HEK293T (cell line): Measurements from ENCODE around the gene TMA7.

Experiments used
- CTCF ChIA-PET: fragments of 350-600 bp; formaldehyde crosslinking; extraction: SDS; loops from one replicate; lab custom pipeline; 2021; ENCODE audit warnings: antibody characterized with exemption, inconsistent platforms; lab: Yijun Ruan, JAX
- POLR2A ChIA-PET: fragments of 350-600 bp; formaldehyde crosslinking; extraction: SDS; loops from one replicate; lab custom pipeline; 2020; ENCODE audit warnings: antibody characterized with exemption, inconsistent platforms; lab: Yijun Ruan, JAX
- DNase-seq: peaks from one replicate; pipeline ENCODE4 v3.0.0; 2012; ENCODE audit warnings: mixed read lengths; ENCODE audit errors: extremely low spot score
- ARNT ChIP-seq: fragments of 450-650 bp; IDR thresholded peaks from 2 replicates; pipeline ENCODE4 v1.6.1; 2017; ENCODE audit warnings: mild to moderate bottlenecking
- BHLHE40 ChIP-seq: fragments of 450-650 bp; IDR thresholded peaks from 2 replicates; pipeline ENCODE4 v1.6.1; 2016; ENCODE audit warnings: mild to moderate bottlenecking, moderate library complexity, borderline replicate concordance
- CTBP1 ChIP-seq: fragments of 450-650 bp; IDR thresholded peaks from 2 replicates; pipeline ENCODE4 v1.6.1; 2016; ENCODE audit warnings: borderline replicate concordance
- ELF4 ChIP-seq: fragments of 450-650 bp; IDR thresholded peaks from 2 replicates; pipeline ENCODE4 v1.6.1; 2017; ENCODE audit warnings: antibody characterized with exemption
- FOXA1 ChIP-seq: fragments of 450-650 bp; IDR thresholded peaks from 2 replicates; pipeline ENCODE4 v1.6.1; 2016; ENCODE audit warnings: mild to moderate bottlenecking
- FOXK2 ChIP-seq: fragments of 450-650 bp; IDR thresholded peaks from 2 replicates; pipeline ENCODE4 v1.6.1; 2016; ENCODE audit warnings: mild to moderate bottlenecking
- FOXM1 ChIP-seq: fragments of 450-650 bp; IDR thresholded peaks from 2 replicates; pipeline ENCODE4 v1.6.1; 2017; ENCODE audit warnings: mild to moderate bottlenecking, borderline replicate concordance
- HDGF ChIP-seq: fragments of 450-650 bp; IDR thresholded peaks from 2 replicates; pipeline ENCODE4 v1.6.1; 2017; ENCODE audit warnings: antibody characterized with exemption, borderline replicate concordance
- L3MBTL2 ChIP-seq: fragments of 450-650 bp; conservative IDR thresholded peaks from 2 replicates; pipeline ENCODE4 v1.6.1; 2016; ENCODE audit warnings: mild to moderate bottlenecking
- LEF1 ChIP-seq: fragments of 450-650 bp; IDR thresholded peaks from 2 replicates; pipeline ENCODE4 v1.6.1; 2017; ENCODE audit warnings: mild to moderate bottlenecking, borderline replicate concordance
- NFRKB ChIP-seq: fragments of 450-650 bp; IDR thresholded peaks from 2 replicates; pipeline ENCODE4 v1.6.1; 2016; ENCODE audit warnings: mild to moderate bottlenecking, moderate library complexity
- SP1 ChIP-seq: fragments of 450-650 bp; IDR thresholded peaks from 2 replicates; pipeline ENCODE4 v1.6.1; 2017
- SUZ12 ChIP-seq: fragments of 450-650 bp; IDR thresholded peaks from 2 replicates; pipeline ENCODE4 v1.6.1; 2016; ENCODE audit warnings: mild to moderate bottlenecking
- TARDBP ChIP-seq: fragments of 450-650 bp; IDR thresholded peaks from 2 replicates; pipeline ENCODE4 v1.6.1; 2016
- ZNF384 ChIP-seq: fragments of 450-650 bp; IDR thresholded peaks from 2 replicates; pipeline ENCODE4 v1.6.1; 2016
- TF ChIP-seq, protein P1 (sequence below): fragments of 450-650 bp; IDR thresholded peaks from 2 replicates; pipeline ENCODE4 v1.6.1; 2016

TMA7 gene

DNA sequence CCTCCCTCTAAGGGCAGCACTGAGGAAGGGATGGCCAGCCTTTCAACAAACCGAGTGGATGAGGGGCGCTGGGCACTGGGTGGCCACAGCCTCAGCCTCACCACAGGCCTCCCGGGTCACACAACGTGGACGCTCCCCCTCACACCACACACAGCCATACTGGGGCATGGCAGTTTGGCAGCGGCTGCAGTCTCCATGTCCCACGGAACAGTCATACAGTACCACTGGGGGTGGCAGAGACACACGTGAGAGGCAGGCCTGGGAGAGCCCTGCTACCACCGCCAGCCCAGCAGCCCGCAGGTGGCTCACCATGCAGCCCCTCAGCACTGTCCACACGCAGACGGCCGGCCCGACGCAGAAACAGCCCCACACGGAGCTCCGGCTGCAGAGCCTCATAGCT, 21.9 kb upstream of the TMA7 start:
- ChIA-PET POLR2A (no interaction called here), CTCF (interaction anchor here (0.5 kb wide), 1 partner anchor 32 kb away, joined by 4 read pairs; no protein-coding TSS in a partner anchor)
- no peak for DNase-seq
- no peak for TF ChIP-seq ZNF384
- no peak for TF ChIP-seq HDGF
- no peak for TF ChIP-seq NFRKB
- no peak for TF ChIP-seq BHLHE40
- no peak for TF ChIP-seq SUZ12
- TF ChIP-seq FOXM1 = no peak
- TF ChIP-seq TARDBP = no peak
- no peak for TF ChIP-seq ELF4
- TF ChIP-seq, protein P1, sequence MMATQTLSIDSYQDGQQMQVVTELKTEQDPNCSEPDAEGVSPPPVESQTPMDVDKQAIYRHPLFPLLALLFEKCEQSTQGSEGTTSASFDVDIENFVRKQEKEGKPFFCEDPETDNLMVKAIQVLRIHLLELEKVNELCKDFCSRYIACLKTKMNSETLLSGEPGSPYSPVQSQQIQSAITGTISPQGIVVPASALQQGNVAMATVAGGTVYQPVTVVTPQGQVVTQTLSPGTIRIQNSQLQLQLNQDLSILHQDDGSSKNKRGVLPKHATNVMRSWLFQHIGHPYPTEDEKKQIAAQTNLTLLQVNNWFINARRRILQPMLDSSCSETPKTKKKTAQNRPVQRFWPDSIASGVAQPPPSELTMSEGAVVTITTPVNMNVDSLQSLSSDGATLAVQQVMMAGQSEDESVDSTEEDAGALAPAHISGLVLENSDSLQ = no peak
- TF ChIP-seq SP1 = no peak
- no peak for TF ChIP-seq FOXA1
- no peak for TF ChIP-seq L3MBTL2

DNA sequence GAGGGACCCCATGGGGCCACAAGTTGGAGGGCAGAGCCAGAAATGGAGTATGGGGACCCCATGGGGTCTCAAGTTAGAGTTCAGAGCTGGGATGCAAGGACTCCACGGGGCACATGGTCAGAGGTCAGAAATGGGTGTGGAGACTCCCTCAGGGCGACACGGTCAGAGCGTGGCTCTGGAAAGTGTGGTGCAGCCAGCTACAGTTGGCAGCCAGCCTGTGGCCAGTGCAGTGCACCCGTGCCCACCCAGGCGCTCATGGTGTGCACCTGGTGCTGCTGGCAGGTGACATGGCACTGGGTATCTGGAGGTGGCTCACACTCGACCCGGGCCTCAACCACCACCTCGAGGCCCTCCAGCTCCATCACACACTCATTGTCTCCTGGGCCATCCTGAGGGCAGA, 21.4 kb upstream of the TMA7 start:
- ChIA-PET POLR2A (interaction anchor here (1.2 to 1.5 kb wide), 2 partner anchors 10 to 21 kb away, joined by 3 to 7 read pairs; partner anchors contain the start of gene CCDC51), CTCF (interaction anchor here (0.5 to 3.4 kb wide), 2 partner anchors 17 to 33 kb away, joined by 4 to 20 read pairs; no protein-coding TSS in a partner anchor)
- TF ChIP-seq NFRKB (no peak), L3MBTL2 (no peak), BHLHE40 (no peak), SUZ12 (no peak), ARNT (no peak), HDGF (no peak), ELF4 (no peak), SP1 (no peak), LEF1 (no peak), ZNF384 (no peak)
- TF ChIP-seq, protein P1 = no peak
- no peak for DNase-seq

DNA sequence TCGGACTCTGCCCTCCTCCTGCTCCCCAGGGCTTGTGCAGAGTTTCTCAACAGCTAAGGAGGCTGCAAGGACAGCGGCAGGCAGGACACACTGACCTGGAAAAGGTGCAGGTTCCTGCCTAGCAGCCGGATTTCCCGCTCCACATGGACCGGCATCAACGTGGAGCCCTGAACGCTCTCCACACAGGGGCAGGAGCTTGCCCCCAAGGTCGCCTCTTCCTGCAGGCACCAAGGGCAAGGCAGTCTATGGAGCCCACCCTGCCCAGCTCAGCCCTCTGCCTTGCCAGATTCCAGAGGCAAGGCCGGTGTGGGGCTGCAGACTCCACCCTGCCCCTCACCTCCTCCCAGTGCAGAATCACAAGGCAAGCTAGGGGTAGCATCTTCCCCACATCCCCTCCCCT, 20.9 kb upstream of the TMA7 start:
- TF ChIP-seq FOXA1 = no peak
- no peak for TF ChIP-seq L3MBTL2
- TF ChIP-seq SUZ12 = no peak
- TF ChIP-seq ARNT = no peak
- TF ChIP-seq SP1 = no peak
- no peak for TF ChIP-seq TARDBP
- TF ChIP-seq HDGF = no peak
- POLR2A ChIA-PET = interaction anchor here (0.8 to 1.5 kb wide), 3 partner anchors 9 to 20 kb away, joined by 3 to 7 read pairs (median 3); partner anchors contain the start of gene CCDC51
- no peak for DNase-seq
- CTCF ChIA-PET = interaction anchor here (3.4 kb wide), 1 partner anchor 17 kb away, joined by 20 read pairs; no protein-coding TSS in a partner anchor

DNA sequence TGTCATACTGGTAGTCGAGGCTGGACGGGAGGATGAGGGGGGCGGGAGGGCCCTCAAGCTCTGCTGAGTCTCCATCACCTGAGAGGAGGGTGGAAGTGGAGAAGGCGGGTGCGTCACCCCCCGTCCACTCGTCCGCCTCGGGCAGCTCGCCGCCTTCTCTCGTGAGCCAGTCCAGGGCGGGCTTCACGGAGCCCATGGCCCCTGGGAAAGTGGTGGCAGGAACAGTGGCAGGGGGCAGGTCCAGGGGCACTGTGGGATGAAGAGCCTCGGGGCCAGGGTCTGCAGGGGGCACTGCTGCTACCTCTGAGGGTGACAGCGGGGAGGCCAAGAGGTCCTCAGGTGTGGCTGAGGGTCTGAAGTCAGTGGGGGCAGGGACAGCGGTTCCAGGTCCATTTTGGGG, 20.5 kb upstream of the TMA7 start:
- CTCF ChIA-PET = interaction anchor here (3.4 kb wide), 1 partner anchor 16 kb away, joined by 20 read pairs; no protein-coding TSS in a partner anchor
- POLR2A ChIA-PET = interaction anchor here (0.8 to 1.5 kb wide), 3 partner anchors 9 to 20 kb away, joined by 3 to 7 read pairs (median 3); partner anchors contain the start of gene CCDC51
- no peak for DNase-seq
- TF ChIP-seq ARNT = no peak
- no peak for TF ChIP-seq SP1
- no peak for TF ChIP-seq FOXM1
- no peak for TF ChIP-seq FOXA1

DNA sequence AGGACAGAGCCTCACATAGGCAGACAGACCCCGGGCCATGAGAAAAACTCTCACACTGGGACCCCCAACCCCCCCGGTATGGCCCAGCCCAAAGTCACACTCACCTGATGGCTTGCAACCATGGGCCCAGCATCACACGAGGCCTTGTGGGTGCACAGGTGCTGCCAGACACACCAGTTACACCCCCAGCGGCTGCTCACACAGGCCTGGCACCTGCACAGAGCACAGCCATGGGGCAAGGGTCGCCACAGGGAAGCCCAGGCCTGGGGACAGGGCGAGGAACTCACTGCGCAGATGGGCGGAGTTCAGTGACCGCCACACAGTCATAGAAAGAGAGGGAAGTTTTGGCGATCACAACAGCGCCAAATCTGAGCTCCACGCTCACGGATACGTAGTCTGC, 19.5 kb upstream of the TMA7 start:
- CTCF ChIA-PET = interaction anchor here (3.4 kb wide), 1 partner anchor 15 kb away, joined by 20 read pairs; no protein-coding TSS in a partner anchor

DNA sequence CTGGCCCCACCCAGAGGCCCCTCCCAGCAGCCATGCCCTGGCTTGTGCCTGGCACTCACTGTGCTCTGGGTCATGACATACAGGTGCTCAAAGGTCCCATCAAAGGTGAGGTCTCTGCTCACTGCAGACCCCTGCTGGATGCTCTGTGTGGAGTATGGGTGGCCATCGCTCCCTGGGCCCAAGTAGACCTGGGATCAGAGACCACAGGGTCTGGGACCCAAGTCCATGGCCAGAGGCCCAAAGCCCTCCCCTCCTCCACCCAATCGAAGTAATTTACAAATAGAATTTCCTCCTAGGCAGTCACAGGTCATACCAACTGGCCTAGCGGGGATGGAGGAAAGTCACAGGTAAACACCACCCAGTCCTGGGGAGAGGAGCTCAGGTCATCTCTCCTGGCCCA, 17.8 kb upstream of the TMA7 start:
- TF ChIP-seq, protein P1 = no peak
- ChIA-PET CTCF (interaction anchor here (1.4 to 1.8 kb wide), 2 partner anchors 14 to 22 kb away, joined by 6 to 7 read pairs; no protein-coding TSS in a partner anchor), POLR2A (interaction anchor here (0.7 kb wide), 1 partner anchor 50 kb away, joined by 3 read pairs; no protein-coding TSS in a partner anchor)
- DNase-seq = no peak

More for the DNA sequence above, 19.5 kb upstream of the TMA7 start:
- TF ChIP-seq HDGF = no peak
- no peak for TF ChIP-seq LEF1
- no peak for TF ChIP-seq SUZ12
- no peak for TF ChIP-seq TARDBP
- no peak for TF ChIP-seq ARNT
- no peak for TF ChIP-seq SP1
- no peak for TF ChIP-seq ZNF384
- TF ChIP-seq ELF4 = no peak
- no peak for TF ChIP-seq FOXK2
- TF ChIP-seq FOXM1 = no peak
- no peak for TF ChIP-seq CTBP1
- no peak for TF ChIP-seq FOXA1
- no peak for TF ChIP-seq NFRKB
- TF ChIP-seq BHLHE40 = no peak
- TF ChIP-seq, protein P1 = no peak
- no peak for TF ChIP-seq L3MBTL2
- no peak for DNase-seq
- POLR2A ChIA-PET = no interaction called here
